ENCODE data around the gene ULBP3.
"Not testable (repeated sequence)": the region's sequence is repeated elsewhere in the genome, so short reads cannot be mapped to it uniquely, and the experiment has no call there.

The ULBP3 gene

DNA sequence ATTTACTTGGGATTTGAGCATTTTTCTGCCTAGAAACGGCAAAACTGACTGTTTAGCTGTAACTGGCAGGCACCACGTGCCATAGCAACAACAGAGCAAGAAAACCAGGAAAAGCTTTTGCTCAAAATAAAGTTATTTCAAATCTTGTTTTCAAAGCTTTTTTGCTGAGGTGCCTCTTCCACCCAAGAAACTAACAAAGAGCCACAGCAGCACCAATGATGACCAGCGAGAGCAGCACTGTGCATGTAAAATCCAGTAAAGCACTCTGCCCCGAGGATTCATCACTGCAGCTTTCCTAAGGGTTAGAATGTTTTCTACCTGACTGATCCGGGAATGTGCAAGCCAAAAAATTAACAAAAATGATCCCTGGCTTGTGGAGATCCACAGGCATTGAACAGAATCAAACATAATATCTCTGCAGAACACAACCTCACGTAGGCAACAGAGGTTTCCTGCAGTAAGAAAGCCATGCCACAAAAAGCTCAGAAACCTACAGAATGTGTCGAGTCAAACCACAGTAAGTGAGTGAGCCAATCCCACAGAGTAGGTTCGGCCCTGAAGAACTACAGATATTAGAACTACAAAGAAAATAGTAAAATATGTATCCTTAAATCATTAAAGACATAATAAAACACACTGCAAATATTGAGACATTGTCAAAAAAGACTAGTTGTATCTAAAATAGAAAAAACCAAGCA, 7.4 kb upstream of the ULBP3 start:
- DNase-seq (ENCODE audit: low read depth in 2 of 2) = no peak

GRCh38 chr6:150075034-150075421, 6.1 kb upstream of the ULBP3 start:
- DNase-seq (ENCODE audit: low read depth in 2 of 2) = no peak

DNA sequence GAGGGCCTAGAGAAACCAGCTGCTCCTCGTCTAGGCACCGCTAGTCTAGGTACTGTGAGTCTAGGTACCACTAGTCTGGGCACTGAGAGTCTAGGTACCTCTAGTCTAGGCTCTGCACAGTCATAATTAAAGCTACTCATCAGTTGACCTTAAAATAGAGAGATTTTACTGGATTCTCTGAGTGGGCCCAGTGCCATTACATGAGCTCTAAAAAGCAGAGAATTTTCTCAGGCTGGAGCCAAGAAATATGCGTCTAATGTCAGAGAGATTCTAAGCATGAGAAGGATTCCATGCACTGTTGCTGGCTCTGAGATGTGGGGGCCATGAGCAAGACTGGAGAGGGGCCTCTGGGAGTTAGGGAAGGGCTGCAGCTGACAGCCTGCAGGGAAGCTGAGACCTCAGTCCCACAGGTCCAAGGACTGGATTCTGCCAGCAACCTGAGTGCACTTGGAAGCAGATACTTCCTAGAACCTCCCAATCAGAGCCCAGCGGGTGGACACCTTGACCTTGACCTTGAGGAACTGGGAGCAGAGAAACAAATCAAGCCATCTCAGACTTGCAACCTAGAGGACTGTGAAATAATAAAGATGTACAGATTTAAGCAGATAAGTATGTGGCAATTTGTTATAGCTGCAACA, 5.6 kb upstream of the ULBP3 start:
- DNase-seq (ENCODE audit: low read depth in 2 of 2) = not testable (repeated sequence)

- peak in 1 of 2 donors; percentile 35 for DNase-seq (ENCODE audit: low read depth in 2 of 2)
These were observed 3.3 kb upstream of the ULBP3 start for GRCh38 chr6:150072201-150072600.

DNA sequence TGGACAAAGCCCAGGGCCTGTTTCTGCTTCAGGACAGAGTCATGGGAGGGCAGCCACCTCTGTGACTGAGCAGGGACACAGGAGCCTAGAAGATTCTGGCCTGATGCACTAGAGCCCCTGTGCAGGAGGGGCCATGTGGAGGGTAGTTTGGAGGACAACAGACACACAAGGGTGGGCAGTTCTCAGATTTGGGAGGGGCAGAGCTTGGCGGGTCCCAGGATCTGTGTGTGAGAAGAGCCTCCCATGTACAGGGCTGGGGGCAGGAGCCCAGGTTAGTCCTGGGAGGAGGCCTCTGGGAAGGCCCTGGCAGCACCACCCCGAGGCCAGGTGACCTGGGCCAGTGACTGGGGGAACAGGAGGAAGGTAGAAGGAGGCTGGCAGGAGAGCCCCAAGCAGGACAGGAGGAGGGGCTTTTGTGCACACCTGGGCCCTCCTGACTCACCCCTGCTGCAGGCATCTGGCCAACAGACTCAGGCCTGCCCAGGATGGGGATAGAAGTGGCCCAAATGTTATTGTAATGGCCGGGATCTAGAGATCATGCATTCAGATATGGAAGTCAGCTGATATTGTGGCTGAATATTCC, 1.4 kb upstream of the ULBP3 start:
- DNase-seq (ENCODE audit: low read depth in 2 of 2) = no peak

- DNase-seq (ENCODE audit: low read depth in 2 of 2) = no peak
These were observed 785 bp upstream of the ULBP3 start for GRCh38 chr6:150069706-150070105.

DNA sequence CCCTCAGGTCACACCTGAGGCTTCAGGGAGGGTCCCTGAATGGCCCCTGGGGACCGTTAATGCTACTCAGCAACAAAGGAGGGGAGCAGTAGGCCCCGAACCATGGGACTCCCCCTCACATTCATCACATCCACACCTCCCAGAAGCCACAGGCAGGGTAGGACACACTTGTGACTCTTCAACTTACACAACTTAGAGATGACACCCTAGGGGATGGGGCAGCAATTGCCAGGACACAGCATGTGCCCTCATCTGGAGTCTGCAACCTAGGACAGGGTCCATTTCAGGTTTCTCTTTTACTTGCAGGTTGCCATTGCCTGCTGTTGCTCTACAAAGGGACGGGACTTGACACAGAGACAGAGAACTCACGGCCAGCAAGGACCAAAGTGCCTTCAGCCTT, 770 bp downstream of the ULBP3 start:
- no peak for DNase-seq (ENCODE audit: low read depth in 2 of 2)

- no peak for DNase-seq (ENCODE audit: low read depth in 2 of 2)
These were observed 3.8 kb downstream of the ULBP3 start for GRCh38 chr6:150065083-150065482.

DNA sequence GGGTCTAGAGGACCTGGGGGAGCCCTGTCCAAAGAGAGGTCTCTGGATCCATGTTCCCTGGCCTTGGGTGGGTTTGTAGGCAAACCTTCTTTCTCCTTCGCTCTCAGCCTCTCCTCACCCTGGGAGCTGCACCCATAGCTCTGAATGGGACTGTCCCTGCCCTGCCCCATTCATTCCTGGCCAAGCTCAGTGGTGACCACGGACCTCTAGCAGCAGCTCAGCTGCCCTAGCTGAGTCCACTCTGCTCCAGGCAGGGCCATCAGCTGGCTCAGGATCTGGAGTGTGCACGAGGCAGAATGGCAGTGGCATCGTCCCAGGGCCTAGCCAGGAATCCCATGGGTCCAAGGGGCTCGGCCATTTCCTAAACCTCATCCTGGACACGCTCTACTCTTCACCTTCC, 5.3 kb downstream of the ULBP3 start:
- DNase-seq (ENCODE audit: low read depth in 2 of 2) = no peak

DNA sequence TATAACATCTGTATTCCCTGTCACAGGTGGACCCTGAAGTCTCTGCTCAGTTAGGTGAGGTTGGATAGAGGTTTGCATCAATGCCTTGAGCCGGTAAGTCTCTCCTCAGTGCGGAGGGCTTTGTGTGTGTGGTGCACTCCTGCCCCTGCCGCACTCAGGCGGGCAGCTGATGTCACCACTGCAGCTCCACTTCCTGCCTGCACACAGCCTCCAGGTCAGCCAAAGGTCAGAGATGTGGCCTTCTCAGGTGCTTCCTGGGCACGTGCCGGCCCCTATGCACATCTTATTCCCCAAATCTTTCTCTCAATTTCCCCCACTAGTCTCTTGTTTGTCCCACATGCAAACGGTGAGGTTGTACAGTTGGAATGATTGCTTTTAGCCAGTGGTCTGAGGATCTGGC, 8.9 kb downstream of the ULBP3 start:
- DNase-seq (ENCODE audit: low read depth in 2 of 2) = not testable (repeated sequence)

GRCh38 chr6:150058986-150059385, 9.9 kb downstream of the ULBP3 start:
- DNase-seq (ENCODE audit: low read depth in 2 of 2) = no peak

- DNase-seq (ENCODE audit: low read depth in 2 of 2) = no peak
These were observed 10.6 kb downstream of the ULBP3 start for GRCh38 chr6:150058231-150058792.

DNA sequence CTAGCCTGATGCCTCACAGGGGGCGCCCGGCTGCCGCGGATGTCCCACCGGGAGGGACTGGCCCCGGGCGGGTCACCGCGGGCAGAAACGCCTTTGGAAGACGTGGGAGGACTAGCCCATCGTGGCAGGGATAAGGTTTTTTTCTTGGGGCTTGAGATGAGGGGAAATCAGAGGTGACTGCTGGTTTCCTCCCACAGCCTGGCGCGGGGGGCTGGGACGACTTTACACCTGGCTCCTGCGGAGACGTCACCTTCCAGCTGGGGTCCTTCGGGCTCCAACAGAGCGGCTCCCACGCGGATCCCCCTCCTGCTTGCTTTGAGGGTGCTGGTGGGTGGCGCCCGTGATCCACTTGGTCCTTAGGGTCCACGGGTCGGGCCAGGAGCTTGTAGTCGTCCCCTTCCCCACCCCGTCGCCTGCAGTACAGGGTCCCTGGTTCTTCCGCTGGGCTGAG, 11.4 kb downstream of the ULBP3 start:
- DNase-seq (ENCODE audit: low read depth in 2 of 2) = no peak

DNA sequence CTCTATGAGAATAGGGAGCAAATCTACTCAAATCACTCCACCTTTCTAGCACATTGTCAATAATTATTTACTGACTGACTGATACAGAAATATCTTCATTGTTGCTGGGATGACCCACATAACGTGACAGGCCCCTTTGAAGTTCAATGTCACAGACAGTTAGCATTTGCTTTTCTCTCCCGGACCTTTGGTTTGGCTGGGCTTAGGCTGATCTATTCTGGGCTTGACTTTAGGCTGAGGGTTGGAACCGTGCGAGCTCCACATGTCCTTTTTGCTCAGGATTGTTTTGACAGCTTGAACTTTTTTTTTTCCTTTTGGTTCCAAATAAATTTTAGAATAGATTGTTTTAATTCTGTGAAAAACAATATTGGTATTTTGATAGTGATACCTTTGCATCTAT, 12.0 kb downstream of the ULBP3 start:
- no peak for DNase-seq (ENCODE audit: low read depth in 2 of 2)

DNA sequence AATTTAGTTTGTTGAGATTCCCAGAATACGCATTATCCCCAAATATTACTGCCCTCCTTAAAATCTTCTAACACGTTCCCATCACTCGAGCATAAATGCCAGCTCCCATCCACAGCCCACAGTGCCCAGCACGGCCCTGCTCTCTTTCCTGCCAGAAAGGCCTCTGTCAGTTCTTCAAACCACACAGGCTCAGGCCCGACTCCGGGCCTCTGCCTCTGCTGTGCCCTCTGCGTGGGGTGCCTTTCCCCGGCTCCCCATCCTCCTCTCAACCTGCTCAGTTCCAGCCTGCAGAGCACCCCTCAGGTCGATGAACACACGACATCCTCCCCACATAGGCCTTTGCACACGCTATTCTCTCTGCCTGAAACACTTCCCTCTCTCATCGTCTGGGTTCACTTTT, 12.8 kb downstream of the ULBP3 start:
- DNase-seq (ENCODE audit: low read depth in 2 of 2) = no peak

- no peak for DNase-seq (ENCODE audit: low read depth in 2 of 2)
These were observed 13.8 kb downstream of the ULBP3 start for GRCh38 chr6:150055131-150055530.

- no peak for DNase-seq (ENCODE audit: low read depth in 2 of 2)
These were observed 15.5 kb downstream of the ULBP3 start for GRCh38 chr6:150053450-150053849.

DNA sequence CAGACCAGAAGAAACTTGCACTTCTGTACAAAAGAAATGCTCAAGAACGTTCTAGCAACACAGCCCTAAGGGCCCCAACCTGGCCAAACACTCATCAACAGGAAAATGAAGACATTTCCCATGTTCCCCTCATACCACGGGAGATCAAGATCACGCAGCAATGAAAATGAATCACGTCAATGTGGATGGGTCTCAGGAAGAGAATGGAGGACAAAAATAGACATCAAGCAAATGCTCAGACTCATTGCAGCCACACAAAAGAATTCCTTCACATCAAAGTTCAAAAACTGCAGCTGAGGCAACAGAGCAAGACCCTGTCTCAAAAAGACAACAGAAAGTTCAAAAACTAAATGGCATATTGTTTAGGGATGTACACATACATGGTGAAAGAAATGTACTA, 18.1 kb downstream of the ULBP3 start:
- DNase-seq (ENCODE audit: low read depth in 2 of 2) = no peak

GRCh38 chr6:150048099-150048498, 20.8 kb downstream of the ULBP3 start:
- DNase-seq (ENCODE audit: low read depth in 2 of 2) = no peak

- DNase-seq (ENCODE audit: low read depth in 2 of 2) = no peak
These were observed 22.0 kb downstream of the ULBP3 start for GRCh38 chr6:150046943-150047342.

DNA sequence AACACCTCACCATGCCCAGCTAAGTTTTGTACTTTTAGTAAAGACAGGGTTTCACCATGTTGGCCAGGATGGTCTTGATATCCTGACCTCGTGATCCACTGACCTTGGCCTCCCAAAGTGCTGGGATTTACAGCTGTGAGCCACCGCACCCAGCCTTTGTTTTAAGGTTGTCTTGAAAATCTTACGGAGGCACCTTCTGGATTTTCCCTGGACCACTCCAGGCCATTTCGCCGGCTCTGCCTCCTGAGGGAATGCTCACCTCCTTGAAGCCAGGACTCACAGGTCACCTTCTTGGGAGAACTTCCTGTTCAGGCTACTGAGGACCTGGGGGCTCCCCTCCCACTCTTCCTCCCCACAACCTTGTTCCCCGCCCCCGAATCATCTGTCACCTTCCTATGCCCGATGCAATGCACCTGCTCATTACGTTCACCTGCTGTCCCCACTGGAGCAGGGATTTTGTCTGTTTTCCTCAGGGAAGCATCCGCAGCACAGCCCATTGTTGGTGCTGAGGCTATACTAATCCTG, 24.2 kb downstream of the ULBP3 start:
- no peak for DNase-seq (ENCODE audit: low read depth in 2 of 2)

GRCh38 chr6:150043501-150044412, 25.2 kb downstream of the ULBP3 start:
- no peak for DNase-seq (ENCODE audit: low read depth in 2 of 2)

All from stimulated activated CD4-positive, alpha-beta T cell treated with anti-CD3 and anti-CD28 coated beads, Interleukin-15, amount 100 ng/mL, for 48 hours (primary cell).